GM19455 (cell line): Measurements from ENCODE around the gene IGHMBP2.
"Not testable (repeated sequence)": the region's sequence is repeated elsewhere in the genome, so short reads cannot be mapped to it uniquely, and the experiment has no call there.

Source experiments
- ATAC-seq: cut with Tn5 transposase; IDR thresholded peaks from one replicate; pipeline ENCODE4 v1.9.1; 2021; ENCODE audit not compliant: unreplicated experiment

IGHMBP2 gene

DNA sequence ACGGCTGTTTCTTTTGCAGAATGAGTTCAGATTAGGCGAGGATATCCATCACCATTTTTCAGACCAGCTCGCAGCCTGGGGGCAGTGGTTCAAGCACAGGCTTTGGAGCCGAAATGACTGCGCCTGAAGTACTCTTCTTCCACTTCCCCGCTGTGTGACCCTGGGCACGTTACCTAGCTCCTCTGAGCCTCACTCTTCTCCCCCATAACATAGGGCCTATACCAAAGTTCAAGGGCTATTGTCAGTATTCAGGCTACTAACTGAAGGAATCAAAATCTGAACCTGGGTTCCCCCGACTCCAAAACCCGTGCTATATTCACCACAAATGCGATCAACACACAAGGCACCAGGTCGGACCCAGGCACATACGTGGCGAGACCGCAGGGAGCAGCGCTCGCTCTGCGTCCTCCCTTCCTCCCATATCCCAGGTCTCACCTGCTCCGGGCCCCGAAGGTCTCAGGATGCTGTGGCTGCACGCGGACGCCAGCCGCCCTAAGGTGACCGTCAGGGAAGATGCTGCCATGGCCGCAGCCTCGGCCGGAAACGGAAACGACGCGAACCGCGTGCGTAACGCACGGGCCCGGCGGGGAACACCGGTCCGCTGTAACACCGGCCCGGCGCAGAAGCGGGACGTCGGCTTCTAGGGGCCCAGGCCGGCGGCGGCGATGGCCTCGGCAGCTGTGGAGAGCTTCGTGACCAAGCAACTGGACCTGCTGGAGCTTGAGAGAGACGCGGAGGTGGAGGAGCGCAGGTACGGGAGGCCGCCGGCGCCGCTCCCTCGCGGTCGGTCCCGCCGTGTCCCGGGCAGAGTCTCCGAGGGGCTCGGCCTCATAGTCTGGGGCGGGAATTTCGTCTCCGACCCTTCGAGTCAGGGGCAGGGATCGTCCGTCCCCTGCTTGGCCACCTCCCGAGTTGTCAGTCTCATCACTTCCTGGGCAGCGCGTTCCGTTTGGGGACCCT lies at the start of gene IGHMBP2, which contains the start of gene MRPL21:
IGHMBP2 (plus strand) TSS at position 604 of the 960 bp plus-strand sequence; CDS start at position 666, 62 bp downstream.
MRPL21 (minus strand) TSS at position 545 of the 960 bp plus-strand sequence; CDS start at position 523, 22 bp downstream.
- peak; percentile 85 for ATAC-seq

GRCh38 chr11:68854273-68854958 lies 49.3 kb upstream of the IGHMBP2 start:
- ATAC-seq = no peak

GRCh38 chr11:68855205-68855981 lies 48.3 kb upstream of the IGHMBP2 start:
- no peak for ATAC-seq

- ATAC-seq = not testable (repeated sequence)
Measured at GRCh38 chr11:68856425-68857030, 47.2 kb upstream of the IGHMBP2 start.

- ATAC-seq = no peak
Measured at GRCh38 chr11:68857037-68857586, 46.6 kb upstream of the IGHMBP2 start.

GRCh38 chr11:68859123-68859522 lies 44.6 kb upstream of the IGHMBP2 start:
- no peak for ATAC-seq

- ATAC-seq = no peak
Measured at GRCh38 chr11:68862421-68862820, 41.3 kb upstream of the IGHMBP2 start.

- no peak for ATAC-seq
Measured at GRCh38 chr11:68863553-68864265, 40.0 kb upstream of the IGHMBP2 start.

- no peak for ATAC-seq
Measured at GRCh38 chr11:68865241-68865640, 38.5 kb upstream of the IGHMBP2 start.

- ATAC-seq = no peak
Measured at GRCh38 chr11:68867066-68867465, 36.6 kb upstream of the IGHMBP2 start.

- no peak for ATAC-seq
Measured at GRCh38 chr11:68868221-68868835, 35.4 kb upstream of the IGHMBP2 start.

- ATAC-seq = no peak
Measured at GRCh38 chr11:68870470-68870869, 33.2 kb upstream of the IGHMBP2 start.

DNA sequence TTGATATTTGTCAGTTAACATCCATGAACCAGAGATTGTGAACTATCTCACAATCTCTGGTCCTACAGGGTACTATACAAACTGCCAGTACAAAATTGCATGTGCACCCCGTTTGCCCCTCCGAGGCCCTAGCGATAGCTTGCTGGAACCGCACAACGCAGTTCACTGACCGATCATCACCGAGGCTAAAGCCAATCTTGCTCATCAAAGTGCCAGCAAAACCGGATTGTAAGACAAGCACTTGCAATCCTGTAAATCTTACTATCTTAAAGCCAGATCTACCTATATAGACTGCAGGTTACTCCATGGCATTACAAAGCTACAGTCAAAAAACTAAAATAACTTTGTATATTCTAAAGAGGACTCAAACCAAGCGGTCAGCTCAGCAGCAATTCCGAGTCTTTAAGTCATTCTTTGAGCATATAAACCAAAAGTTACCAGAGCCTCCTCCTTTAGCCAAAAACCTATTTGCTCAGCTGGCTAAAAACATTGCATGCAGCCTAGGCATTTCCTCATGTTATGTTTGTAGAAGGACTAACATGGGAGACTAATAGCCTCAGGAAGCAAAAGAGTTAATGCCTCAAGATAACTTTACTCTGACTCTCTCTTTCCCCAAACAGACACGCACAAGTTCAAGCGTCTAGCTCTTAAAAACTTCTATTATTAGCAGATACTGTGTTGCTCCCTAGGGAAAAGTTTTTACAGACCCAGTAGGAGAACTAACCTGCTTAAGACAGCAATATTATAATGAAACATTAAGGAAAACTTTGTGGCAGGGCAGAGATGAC lies 31.3 kb upstream of the IGHMBP2 start:
- no peak for ATAC-seq

DNA sequence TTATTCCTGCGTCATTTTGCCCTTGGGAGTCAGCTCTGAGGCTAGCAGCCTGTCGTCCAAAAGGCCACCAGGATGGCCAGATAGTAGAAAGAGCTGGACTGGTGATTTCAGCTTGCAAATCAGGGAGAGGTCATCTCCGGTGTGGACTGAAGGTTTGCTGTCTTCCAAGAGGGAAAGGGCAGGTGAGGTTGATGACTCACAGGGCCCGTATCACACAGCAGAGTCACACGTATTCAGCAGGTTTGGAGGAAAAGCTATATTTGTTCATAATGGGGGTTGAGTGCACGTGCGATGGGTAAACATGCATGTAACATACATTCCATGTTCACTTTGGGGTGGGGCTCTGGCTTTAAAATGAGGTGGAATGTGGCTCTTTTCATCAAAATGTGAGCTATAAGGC lies 25.7 kb upstream of the IGHMBP2 start:
- ATAC-seq = no peak

GRCh38 chr11:68880851-68881250 lies 22.8 kb upstream of the IGHMBP2 start:
- no peak for ATAC-seq

GRCh38 chr11:68881320-68881719 lies 22.4 kb upstream of the IGHMBP2 start:
- no peak for ATAC-seq

DNA sequence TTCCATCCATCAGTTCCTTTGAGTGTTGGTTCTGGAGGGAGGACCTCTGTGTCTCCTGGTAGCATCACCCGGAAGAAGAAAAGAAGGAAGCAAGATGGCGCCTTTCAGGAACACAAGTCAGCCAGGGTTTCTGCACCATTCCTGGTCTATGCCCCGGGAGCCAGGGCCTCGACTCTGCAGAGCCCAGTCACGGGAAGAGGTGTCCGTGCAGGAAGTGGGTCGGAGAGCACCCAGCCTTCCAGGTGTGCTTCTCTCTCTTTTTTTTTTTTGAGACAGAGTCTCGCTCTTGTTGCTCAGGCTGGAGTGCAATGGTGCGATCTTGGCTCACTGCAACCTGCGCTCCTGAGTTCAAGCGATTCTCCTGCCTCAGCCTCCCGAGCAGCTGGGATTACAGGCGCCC lies 21.3 kb upstream of the IGHMBP2 start:
- ATAC-seq = no peak

DNA sequence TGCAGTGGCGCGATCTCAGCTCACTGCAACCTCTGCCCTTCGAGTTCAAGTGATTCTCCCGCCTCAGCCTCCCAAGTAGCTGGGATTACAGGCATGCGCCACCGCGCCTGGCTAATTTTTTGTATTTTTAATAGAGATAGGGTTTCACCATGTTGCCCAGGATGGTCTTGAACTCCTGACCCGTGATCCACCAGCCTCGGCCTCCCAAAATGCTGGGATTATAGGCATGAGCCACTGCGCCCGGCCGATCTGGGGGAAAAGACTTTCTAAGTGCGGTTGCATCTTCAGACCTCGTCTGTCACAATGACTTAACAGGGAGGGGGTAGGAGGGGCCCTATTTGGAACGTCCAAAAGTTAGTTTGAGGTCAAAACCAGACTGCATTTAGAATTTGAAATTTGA lies 18.9 kb upstream of the IGHMBP2 start:
- not testable (repeated sequence) for ATAC-seq
